Measurements from ENCODE around the gene TMEM255B. TPM values are rescaled to one million over a fixed set of nuclear protein-coding genes. Genes with fewer than 3 reads are reported as not detected.

TMEM255B gene
- total RNA-seq, 1 donor from 2014 or later, result 8.4 TPM

DNA sequence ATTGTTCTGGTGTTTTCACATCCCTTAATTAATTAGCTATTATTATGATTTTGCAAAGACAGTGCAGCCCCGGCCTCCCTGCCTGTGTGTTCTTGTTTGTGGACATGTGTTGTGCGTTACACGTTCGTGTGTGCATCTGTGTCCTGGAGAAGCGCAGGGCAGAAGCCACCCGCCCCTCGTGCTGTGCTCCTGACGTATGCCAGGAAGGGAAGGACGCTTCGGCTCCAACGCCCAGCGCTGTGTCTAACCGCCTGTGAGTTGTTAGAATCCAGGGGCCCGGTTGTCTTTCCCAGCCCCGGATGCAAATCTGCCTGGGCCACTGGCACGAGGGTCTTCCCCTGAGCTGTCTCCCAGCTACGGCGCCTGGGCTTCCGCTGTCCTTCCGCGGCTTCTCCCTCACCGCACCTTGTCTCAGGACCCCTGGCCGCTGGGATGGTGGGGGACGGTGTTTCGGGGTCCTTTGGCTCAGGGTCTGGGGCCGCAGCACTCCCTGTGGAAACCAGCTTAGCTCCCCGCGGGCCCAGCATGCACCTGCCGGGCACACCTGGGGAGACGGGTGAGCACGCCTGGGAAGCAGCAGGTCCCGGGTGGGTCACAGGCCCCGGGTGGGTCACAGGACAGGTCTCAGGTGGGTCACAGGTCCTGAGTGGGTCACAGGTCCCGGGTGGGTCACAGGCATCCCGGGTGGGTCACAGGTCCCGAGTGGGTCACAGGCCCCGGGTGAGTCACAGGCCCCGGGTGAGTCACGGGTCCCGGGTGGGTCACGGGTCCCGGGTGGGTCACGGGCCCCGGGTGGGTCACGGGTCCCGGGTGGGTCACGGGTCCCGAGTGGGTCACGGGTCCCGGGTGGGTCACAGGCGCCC lies 53.4 kb downstream of the TMEM255B start:
- no peak for FAIRE-seq
- no peak overlapping the region for H3K4me3 Mint-ChIP-seq (ENCODE audit: unreplicated experiment)
- Histone ChIP-seq H3K27ac (ENCODE audit: low read depth, low read length) (no peak overlapping the region), H3K9me3 (ENCODE audit: insufficient read depth, low read depth, low read length) (peaks cover 17% of the 10 kb centered on the region), H3K4me2 (ENCODE audit: low read length) (no peak overlapping the region), H3K4me3 (ENCODE audit: insufficient read depth, low read depth, low read length) (no peak overlapping the region), H3K79me2 (ENCODE audit: insufficient read depth, low read length) (no peaks in the 10 kb centered on the region), H3K9ac (ENCODE audit: low read length) (no peak overlapping the region), H2AFZ (ENCODE audit: low read depth, low read length) (no peak overlapping the region), H4K20me1 (ENCODE audit: insufficient read depth, low read length) (no peaks in the 10 kb centered on the region), H3K36me3 (ENCODE audit: insufficient read depth, low read length) (no peaks in the 10 kb centered on the region), H3K4me1 (ENCODE audit: insufficient read depth, low read length) (peaks cover 21% of the 10 kb centered on the region), H3K27me3 (ENCODE audit: insufficient read depth, low read length) (no peaks in the 10 kb centered on the region)
- no peak for DNase-seq (ENCODE audit: low read depth)
- TF ChIP-seq, protein P1, sequence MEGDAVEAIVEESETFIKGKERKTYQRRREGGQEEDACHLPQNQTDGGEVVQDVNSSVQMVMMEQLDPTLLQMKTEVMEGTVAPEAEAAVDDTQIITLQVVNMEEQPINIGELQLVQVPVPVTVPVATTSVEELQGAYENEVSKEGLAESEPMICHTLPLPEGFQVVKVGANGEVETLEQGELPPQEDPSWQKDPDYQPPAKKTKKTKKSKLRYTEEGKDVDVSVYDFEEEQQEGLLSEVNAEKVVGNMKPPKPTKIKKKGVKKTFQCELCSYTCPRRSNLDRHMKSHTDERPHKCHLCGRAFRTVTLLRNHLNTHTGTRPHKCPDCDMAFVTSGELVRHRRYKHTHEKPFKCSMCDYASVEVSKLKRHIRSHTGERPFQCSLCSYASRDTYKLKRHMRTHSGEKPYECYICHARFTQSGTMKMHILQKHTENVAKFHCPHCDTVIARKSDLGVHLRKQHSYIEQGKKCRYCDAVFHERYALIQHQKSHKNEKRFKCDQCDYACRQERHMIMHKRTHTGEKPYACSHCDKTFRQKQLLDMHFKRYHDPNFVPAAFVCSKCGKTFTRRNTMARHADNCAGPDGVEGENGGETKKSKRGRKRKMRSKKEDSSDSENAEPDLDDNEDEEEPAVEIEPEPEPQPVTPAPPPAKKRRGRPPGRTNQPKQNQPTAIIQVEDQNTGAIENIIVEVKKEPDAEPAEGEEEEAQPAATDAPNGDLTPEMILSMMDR (IDR thresholded peaks at IDR 0.05; ENCODE audit: insufficient read depth, low read depth, low read length), result no peak
- no peak for TF ChIP-seq EZH2 (IDR thresholded peaks at IDR 0.05; ENCODE audit: insufficient read depth, low read length)
- H3K9me3 Mint-ChIP-seq (ENCODE audit: unreplicated experiment), result peaks cover 7% of the 10 kb centered on the region
- H3K36me3 Mint-ChIP-seq (ENCODE audit: low read depth, unreplicated experiment), result peaks cover 18% of the 10 kb centered on the region
- H3K27ac Mint-ChIP-seq (ENCODE audit: unreplicated experiment), result no peak overlapping the region
- H3K4me1 Mint-ChIP-seq (ENCODE audit: low read depth, unreplicated experiment), result peaks cover 25% of the 10 kb centered on the region
- peaks cover 4% of the 10 kb centered on the region for H3K27me3 Mint-ChIP-seq (ENCODE audit: low read depth, unreplicated experiment)

DNA sequence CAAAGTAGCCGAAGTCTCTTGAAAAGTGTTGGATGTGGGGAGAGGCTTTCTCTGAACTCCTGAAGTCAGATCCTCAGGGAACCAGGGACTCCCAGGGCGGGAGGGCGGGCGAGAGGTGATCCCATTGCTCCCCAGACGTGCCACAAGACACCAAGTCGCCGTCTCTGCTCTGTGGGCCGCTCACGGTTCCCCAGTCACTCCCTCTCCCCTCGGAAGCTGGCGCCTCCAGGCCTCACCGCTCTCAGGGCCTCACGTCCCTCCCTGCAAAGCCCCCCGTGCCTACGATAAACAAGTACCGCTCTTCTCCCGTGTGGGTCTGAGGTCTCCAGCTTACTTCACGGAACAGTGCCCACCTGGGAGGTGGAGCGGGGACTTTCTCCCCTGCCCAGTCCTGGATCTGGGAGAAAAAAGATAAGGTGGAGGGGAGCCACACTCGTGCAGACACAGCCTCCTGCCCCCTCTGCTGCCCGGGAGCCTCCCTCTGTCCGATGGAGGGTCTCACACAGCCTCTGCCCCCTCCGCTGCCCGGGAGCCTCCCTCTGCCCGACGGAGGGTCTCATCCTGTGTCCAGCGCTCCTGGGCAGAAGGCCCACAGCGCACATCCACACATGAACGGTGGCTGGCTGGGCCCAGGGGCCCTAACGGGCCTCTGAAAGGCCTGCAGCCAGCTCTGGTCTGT lies 54.2 kb downstream of the TMEM255B start:
- TF ChIP-seq EZH2 (IDR thresholded peaks at IDR 0.05; ENCODE audit: insufficient read depth, low read length), result no peak
- TF ChIP-seq, protein P1 (IDR thresholded peaks at IDR 0.05; ENCODE audit: insufficient read depth, low read depth, low read length), result no peak
- Histone ChIP-seq H3K4me1 (ENCODE audit: insufficient read depth, low read length) (peaks cover 21% of the 10 kb centered on the region), H3K79me2 (ENCODE audit: insufficient read depth, low read length) (no peaks in the 10 kb centered on the region), H3K36me3 (ENCODE audit: insufficient read depth, low read length) (no peaks in the 10 kb centered on the region), H3K27ac (ENCODE audit: low read depth, low read length) (no peak overlapping the region), H3K4me2 (ENCODE audit: low read length) (peak overlapping the region; percentile 69), H3K27me3 (ENCODE audit: insufficient read depth, low read length) (no peaks in the 10 kb centered on the region), H3K9me3 (ENCODE audit: insufficient read depth, low read depth, low read length) (peaks cover 12% of the 10 kb centered on the region), H4K20me1 (ENCODE audit: insufficient read depth, low read length) (no peaks in the 10 kb centered on the region), H2AFZ (ENCODE audit: low read depth, low read length) (no peak overlapping the region), H3K4me3 (ENCODE audit: insufficient read depth, low read depth, low read length) (no peak overlapping the region), H3K9ac (ENCODE audit: low read length) (no peak overlapping the region)
- Mint-ChIP-seq H3K36me3 (ENCODE audit: low read depth, unreplicated experiment) (peaks cover 20% of the 10 kb centered on the region), H3K4me3 (ENCODE audit: unreplicated experiment) (no peak overlapping the region), H3K4me1 (ENCODE audit: low read depth, unreplicated experiment) (peaks cover 27% of the 10 kb centered on the region), H3K9me3 (ENCODE audit: unreplicated experiment) (peaks cover 4% of the 10 kb centered on the region), H3K27me3 (ENCODE audit: low read depth, unreplicated experiment) (peaks cover 4% of the 10 kb centered on the region), H3K27ac (ENCODE audit: unreplicated experiment) (no peak overlapping the region)
- no peak for DNase-seq (ENCODE audit: low read depth)
- no peak for FAIRE-seq
